Measurements from ENCODE around the gene KRT84.

GRCh38 chr12:52378091-52378490, 7.4 kb downstream of the KRT84 start:
- TF ChIP-seq CTCF (IDR thresholded peaks at IDR 0.05) (no peak), POLR2A (IDR thresholded peaks at IDR 0.05) (no peak), EP300 (IDR thresholded peaks at IDR 0.05) (no peak)
